ENCODE data around the gene TAOK3.
"Not testable (repeated sequence)": the region's sequence is repeated elsewhere in the genome, so short reads cannot be mapped to it uniquely, and the experiment has no call there.

Gene TAOK3

DNA sequence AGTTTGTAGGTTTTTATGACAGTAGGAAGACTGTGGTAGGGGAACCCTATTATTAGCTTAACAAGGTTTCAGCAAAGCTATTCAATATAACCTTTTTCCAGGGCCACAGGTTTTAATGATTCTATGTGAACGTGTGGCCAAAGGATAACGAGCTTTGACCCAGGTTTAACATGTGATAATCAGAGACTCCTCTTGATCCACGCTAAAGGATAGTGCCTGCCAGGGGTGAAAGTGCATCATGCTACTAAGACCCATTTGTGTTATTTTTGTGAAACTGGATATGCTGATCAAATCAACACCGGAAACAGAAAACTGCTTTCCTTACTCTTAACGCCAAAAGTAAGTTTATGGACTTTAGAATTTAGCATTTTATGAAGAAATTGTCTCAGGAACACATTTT lies 909 bp upstream of the TAOK3 start:
- DNase-seq (ENCODE audit: low read depth) = no peak

DNA sequence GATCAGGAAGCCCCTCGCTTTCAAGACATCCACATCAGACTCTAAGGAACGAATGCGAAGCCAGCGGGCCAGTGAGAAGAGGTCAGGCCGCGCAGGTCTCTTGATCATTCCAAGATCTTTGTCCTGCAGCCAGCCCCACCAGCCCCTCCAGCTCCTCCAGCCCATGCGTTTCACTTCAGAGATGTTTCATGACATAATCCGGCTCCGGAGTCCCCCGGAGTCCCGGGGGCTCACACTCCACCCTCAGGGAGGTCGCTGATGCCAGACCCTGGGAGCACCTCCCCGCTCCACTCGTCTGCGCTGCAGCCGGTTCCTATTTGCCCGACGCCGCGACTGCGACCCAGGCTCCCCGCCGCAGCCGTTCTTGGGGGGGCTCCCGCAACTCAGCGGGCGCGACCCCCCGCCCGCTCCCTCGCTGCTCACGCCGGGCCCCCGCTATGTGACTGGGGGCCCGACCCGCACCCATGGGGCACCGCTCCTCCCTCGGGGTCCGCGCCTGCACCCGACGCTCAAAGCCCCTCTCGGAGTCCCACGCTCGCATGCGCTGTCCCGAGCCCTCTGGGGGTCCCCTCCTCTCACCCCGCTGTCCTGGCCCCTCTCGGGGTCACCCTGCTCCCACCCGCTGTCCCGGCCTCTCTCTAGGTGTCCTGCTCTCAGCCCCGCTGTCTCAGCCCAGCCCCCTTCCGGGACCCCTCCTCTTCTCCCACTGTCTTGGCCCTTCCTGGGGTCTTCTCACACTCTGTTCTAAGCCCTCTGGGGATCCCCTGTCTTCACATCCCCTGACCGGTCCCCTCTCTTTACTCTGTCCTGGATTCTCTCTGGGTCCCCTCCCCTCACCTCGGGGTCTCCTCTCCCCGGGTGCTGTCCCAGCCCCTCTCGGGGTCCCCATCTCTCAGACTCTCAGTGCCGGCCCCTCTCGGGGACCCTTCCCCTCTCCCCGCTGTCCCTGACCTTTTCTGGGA lies 1.1 kb downstream of the TAOK3 start:
- no peak for DNase-seq (ENCODE audit: low read depth)

DNA sequence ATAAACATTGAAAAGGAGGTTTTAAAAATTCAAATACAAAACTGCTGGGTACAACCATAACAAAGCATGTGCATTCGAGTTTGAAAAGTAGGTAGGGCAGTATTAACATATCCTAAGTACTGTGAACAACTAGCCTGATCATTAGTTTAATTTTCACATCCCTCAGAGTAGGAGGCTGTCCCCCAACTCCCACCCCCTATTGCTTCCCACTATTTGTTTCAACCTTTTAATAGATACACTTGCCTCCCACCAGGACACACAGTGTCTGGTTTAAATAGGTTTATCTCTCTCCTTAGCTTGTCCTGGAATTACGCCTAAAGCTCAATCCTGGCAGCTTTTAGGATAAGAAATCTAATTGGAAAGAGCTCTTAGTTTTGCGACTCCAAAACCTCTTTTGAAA lies 2.1 kb downstream of the TAOK3 start:
- no peak for DNase-seq (ENCODE audit: low read depth)

DNA sequence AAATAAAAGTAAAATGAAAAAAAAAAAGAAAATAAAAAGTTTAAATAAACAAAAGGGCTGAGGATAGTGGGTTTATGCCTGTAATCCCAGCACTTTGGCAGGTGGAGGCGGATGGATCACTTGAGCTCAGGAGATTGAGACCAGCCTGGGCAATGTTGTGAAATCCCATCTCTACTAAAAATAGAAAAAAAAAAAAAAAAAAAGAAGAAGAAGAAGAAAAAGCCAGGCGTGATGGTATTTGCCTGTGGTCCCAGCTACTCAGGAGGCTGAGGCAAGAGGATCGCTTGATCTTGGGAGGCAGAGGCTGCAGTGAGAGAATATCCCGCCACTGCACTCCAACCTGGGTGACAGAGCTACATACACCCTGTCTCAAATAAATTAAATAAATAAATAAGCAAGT lies 3.9 kb downstream of the TAOK3 start:
- no peak for DNase-seq (ENCODE audit: low read depth)

DNA sequence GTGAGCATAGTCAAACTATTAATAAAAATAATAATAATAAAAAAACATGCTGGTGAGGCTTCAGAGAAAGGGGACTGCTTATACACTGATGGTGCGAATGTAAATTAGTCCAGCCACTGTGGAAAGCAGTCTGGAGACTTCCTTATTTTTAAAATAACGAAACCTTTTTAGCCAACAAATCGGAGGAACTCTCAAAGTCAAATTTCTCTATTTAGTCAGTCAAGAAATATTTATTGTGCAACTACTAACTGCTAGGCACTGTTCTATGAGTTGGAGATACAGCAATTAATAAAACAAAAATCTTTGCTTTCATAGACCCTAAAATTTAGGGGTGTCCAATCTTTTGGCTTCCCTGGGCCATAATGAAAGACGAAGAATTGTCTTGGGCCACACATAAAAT lies 10.8 kb downstream of the TAOK3 start:
- DNase-seq (ENCODE audit: low read depth) = no peak

DNA sequence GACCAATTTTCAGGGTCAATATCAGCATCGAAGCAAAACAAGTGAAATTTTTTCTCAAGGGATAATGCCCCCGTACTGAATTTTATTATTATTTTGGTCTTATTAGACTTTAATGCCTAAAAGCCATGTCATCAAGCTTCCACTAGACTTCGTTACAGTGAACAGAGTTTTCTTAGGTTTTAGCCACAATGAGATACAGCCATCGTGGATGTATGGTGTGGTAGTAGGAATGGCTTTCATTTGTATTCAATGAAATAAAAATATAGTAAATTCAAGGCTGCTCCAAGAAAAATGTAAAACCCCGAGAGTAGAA lies 11.7 kb downstream of the TAOK3 start:
- no peak for DNase-seq (ENCODE audit: low read depth)

DNA sequence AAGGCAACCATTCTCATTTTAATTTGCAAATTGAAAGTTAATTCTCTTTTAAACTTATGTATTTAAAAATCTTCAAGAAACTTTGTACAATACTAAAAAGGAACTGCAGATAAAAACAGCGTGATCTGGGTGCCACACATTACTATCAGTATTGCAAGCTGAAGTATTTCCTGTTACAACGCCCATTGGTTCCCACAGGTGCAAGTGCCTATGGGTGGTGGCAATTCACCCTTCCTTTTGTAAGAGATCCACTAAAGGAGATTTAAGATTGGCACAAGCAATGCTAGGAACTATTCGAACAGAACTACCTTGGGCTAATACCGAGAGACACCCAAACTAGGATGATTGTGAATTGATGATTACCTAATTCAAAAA lies 13.2 kb downstream of the TAOK3 start:
- no peak for DNase-seq (ENCODE audit: low read depth)

DNA sequence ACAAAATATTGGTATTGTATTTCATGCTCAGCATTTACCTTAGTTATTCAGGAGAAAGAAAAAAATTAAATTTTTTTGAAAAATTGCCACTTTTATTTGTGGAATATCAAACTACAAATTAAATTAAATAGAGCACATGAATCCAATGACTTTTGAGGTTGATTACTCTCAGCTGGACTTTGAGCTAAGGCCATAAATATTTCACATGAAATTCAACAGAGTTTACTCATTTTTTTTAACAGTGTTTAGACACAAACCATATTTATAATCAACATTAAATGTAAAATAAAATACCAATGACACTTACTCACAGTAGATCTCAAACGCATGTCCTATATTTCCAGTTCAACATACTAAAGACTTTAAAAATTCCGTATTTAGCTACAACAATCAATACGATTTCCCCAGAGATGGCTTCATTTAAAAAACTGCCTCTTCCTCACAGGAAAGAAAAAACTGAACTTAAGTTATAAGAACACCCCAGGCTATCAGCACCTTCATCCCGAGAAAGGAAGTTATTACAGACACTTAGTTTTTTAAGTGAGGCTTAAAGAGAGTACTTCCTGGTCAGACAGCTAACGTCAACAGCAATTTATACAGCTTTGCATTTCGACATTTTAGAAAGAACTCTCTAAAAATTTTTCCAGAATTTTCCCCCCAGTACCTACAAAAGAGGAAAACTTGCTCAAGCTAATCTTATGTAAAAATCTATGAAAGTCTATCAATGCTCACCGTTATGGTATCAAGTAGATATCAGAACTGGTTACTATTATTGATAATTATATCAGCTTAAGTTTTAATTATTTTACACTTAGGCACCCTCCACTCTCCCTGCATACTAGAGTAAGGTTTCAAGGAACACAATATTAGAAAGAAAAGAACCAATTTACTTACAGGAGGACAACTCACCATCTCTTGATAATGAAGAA lies 13.8 kb downstream of the TAOK3 start:
- no peak for DNase-seq (ENCODE audit: low read depth)

DNA sequence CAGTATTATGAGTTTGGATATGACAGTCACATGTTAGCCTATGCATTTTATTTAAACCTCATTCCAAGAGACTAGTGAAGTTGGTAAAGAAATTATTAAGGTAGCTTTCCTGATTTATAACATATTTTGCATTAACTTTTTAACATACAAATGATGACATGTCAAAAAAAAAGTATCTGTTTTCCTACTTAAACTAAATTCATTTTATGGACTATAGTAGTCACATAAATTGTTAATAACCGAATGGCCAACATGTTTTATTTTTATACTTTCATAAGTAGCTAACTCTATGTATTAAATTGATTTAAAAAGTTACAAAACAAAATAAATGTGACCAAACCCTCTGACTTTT lies 14.7 kb downstream of the TAOK3 start:
- DNase-seq (ENCODE audit: low read depth) = no peak

DNA sequence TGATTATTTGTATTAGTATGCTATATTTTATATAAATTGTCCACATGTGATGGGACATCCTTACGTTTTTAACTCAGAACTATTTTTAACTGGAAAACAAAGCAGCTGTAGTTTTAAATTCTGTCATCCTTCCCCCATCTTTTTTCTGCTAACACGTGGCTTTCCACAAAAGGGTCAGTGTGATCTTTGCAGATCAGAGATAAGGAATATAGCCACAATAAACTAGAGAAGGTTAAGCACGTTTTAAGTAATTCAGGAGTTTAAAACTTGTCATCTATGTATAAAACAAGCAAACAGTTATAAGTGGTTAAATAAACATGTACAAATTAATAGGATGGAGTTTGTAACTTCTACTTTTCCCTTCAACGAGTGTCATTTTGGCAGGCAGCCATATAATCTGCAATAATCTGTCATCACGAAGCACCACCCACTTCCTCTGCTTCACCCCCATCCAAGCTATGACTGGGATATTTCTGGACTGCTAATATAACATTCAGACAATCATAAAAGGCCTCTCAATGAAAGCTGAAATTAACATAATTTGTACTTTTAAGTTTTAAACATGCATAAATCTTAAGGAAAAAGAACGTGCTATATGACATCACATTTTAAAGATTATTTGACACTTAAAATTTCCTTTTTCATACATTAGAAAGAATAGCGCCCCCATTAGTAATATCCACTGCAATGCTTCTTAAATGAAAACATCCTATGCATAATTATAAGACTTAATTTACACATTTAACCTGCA lies 15.3 kb downstream of the TAOK3 start:
- no peak for DNase-seq (ENCODE audit: low read depth)

DNA sequence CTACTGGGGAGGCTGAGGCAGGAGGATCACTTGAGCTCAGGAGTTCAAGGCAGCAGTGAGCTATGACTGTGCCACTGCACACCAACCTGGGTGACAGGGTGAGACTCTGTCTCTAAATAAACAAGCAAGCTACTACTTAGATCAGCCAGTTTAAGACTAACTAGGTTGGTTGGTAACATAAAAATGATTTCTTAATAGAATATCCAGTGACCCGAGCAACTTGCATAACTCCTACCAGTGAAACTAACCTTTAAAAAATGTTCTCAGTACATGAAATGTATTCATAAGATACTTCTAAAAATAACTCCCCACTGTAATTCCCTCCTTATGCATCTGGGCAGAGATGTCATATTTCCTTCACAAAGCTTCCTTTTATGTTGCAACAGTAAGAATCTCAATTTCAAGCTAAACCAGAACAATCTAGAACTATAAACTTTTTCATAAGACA lies 15.9 kb downstream of the TAOK3 start:
- DNase-seq (ENCODE audit: low read depth) = peak; percentile 70

DNA sequence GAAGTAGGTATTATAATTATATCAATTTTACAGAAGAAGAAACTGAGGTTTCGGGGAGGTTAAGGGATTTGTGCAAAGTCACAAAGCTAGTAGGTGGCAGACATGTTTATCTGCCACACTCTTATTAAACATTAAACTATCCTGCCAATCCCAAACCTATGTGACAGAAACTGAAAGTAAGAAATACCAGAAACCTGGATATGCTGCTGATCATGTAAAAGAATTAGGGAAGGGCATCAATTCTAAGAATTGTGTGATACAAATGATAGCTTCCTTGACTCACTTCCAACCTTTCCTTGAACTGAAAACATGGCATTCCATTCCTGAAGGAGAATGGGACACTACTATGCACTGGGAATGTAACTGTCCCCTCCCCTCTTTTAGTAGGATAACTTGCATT lies 16.9 kb downstream of the TAOK3 start:
- no peak for DNase-seq (ENCODE audit: low read depth)

DNA sequence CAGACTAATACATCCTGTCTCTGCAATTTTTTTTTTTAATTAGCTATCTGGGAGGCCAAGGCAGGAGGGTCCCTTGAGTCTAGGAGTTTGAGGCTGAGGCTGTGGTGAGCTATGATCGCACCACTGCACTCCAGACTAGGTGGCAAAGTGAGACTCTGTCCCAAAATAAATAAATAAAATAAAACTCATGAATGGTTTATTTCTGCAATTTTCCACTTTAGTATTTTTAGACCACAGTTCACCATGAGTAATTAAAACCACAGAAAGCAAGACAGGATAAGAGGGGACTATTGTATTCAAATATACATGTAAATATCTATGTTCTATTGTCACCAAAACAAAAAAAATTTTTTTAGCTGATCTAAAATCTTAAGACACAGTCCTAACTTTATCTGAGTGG lies 17.8 kb downstream of the TAOK3 start:
- DNase-seq (ENCODE audit: low read depth) = no peak

DNA sequence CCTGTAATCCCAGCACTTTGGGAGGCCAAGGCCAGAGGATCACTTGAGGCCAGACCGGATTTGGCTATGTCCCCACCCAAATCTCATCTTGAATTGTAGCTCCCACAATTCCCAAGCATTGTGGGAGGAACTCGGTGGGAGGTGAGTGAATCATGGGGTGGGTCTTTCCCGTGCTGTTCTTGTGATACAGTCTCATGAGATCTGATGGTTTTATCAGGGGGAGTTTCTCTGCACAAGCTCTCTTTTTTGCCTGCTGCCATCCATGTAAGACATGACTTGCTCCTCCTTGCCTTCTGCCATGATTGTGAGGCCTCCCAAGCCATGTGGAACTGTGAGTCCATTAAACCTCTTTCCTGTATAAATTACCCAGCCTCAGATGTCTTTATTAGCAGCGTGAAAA lies 18.2 kb downstream of the TAOK3 start:
- DNase-seq (ENCODE audit: low read depth) = not testable (repeated sequence)

DNA sequence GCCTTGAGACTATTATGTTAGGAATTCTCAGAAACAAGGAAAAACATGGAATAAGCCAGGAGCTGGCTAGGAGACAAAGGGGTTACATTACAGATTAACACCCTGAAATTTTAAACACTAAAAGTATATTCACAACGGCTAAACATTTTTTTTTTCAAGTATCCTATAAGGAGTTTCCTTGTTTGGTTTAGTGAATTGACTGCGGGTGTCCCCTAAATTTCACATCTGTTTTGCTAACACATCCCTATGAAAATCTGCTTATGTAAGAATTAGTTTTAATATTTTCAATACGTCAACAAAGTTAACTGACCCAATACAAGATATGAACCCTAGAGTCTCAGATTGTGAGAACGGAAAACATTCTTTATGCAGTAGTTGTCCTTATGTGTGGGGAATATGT lies 19.0 kb downstream of the TAOK3 start:
- no peak for DNase-seq (ENCODE audit: low read depth)

DNA sequence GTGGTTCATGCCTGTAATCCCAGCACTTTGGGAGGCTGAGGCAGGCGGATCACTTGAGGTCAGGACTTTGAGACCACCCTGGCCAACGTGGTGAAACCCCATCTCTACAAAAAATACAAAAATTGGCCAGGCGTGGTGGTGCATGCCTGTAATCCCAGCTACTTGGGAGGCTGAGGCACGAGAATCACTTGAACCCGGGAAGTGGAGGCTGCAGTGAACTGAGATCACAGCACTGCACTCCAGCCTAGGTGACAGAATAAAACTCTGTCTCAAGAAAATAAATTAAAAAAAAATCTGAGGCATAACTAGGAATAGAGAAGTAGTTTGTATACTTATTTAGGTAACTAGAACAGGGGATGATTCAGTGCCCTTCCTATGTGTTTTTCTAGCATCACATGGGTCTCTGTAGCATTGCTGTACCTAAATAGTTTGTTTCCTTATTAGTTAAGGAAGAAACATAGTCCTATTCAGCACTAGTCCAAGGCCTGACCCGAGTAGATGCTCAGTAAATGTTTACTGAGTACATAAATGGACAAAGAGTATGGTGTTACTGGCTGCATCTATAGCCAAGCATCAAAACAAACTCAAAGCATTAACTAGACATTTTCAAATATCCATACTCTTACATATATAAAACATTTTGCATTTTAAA lies 21.7 kb downstream of the TAOK3 start:
- DNase-seq (ENCODE audit: low read depth) = no peak

DNA sequence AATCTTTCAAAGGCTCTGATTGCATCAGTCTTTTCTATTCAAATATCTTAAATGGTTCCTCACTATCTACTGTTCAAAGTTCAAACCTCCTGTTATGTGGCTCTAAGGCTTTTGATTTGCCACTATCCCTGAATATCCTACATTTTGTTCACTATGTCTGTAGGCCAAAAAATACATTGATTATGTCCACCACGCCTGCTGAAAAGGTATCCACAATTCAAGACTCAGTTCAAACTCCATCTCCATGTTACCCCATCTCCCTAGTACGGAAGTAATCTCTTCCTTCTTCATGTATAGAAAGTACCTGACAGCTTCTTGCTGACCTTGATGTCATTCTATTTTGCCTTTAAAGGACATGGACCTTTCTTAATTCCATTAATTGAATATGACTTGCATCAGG lies 24.8 kb downstream of the TAOK3 start:
- no peak for DNase-seq (ENCODE audit: low read depth)

DNA sequence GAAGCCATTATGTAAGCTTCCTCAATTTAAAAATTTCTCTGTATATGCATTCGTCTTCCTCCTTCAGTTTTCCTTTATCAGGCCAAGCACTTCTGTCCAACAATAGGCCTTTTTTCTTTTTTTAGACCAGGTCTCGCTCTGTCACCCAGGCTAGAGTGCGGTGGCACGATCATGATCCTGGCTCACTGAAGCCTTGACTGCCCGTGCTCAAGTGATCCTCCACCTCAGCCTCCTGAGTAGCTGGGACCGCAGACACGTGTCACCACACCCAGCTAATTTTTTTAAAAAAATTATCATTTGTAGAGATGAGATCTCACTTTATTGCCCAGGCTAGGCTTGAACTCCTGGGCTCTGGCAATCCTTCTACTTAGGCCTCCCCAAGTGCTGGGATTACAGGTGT lies 25.8 kb downstream of the TAOK3 start:
- DNase-seq (ENCODE audit: low read depth) = no peak

DNA sequence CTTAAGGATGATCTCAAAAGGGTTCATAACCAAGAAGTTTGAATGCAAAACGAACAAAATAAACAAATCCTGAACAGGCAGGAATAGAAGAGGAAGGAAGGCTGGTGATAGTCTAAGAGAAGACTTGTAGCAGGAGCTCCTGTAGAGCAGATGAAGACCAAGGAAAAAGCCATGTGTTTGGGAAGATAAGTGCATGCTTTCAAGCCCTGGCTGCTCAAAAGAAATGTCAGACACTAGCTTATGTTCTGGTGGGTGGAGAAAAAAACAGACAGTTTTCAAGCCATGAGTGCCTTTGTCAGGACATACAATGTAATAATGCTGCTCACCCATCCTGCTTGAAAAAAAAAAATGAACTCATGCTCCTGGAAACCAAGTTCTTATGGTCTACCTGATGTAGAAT lies 27.4 kb downstream of the TAOK3 start:
- no peak for DNase-seq (ENCODE audit: low read depth)

DNA sequence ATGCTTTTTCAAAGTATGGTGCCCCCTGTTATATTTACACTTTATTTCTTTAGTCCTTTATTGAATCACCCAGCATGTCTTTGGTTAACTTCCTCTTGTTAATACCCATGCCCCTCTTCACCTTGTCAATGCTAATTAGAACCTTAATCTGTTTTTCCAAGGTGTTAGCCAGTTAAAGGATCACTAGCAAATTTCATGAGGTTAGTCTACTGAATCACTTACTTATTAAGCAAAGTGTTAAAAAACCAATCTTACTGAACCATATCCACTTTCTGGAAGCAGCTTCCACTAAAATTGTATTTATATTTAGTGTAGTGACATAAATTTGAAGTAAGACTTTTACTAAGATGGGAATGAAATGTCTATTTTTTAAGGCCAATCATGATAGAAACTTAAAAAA lies 27.9 kb downstream of the TAOK3 start:
- no peak for DNase-seq (ENCODE audit: low read depth)

DNA sequence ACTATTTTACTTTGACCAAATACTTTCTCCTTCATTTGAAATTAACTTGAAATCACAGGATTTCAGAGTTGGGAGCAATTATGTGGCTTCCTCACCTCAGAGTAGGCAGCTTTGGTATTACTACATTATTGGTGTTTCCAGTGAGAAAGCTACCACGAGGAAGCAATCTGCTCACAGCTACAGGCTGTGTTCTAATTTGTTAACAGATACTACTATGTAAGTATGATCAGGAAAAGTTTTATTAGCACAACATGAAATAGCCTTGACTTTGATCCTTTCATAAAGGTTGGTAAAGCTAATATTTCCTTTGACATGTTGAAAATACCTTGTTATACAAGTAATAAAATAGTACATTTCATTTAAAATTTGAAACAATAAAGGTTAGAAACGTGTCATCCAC lies 30.6 kb downstream of the TAOK3 start:
- DNase-seq (ENCODE audit: low read depth) = no peak

DNA sequence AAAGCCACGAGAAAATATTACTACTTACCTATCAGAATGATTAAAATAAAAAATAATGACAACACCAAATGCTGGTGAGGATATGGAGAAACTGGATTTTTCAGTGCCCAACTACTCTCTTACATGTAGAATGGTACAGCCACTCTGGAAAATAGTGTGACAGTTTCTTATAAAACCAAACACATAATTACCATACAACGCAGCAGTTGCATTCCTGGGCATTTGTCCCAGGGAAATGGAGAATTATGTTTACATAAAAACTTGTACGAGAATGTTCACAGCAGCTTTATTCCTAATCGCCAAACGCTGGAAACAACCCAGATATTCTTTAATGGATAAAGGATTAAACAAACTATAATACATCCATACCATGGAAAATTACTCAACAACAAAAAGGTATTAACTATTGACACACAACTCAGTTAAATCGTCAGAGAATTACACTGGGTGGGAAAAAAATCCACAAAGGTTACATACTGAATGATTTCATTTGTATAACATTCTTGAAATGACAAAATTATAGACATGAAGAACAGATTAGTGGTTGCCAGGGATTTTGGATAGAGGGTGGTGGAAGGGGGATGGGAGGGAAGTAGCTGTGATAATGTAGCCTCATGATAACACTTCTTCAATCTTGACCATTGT lies 35.4 kb downstream of the TAOK3 start:
- DNase-seq (ENCODE audit: low read depth) = no peak

All from non-pigmented ciliary epithelial cell (primary cell).